Umbilical cord (tissue), 2 donors: Measurements from ENCODE around the gene MCUB. TPM values are rescaled to one million over a fixed set of nuclear protein-coding genes. Genes with fewer than 3 reads are reported as not detected.
"Not testable (repeated sequence)": the region's sequence is repeated elsewhere in the genome, so short reads cannot be mapped to it uniquely, and the experiment has no call there.

ENCODE experiments used
- DNase-seq: peaks from one replicate; pipeline ENCODE4 v3.0.0-alpha.2; 2015; ENCODE audit warnings: low spot score
- total RNA-seq: library from RNA; depleted of rRNA; stranded (reverse); fragments of >200 nt; gene quantifications from one replicate; pipeline ENCODE4 v1.2.3, GENCODE V29; 2014; ENCODE audit warnings: low replicate concordance; ENCODE audit not compliant: insufficient read depth

MCUB gene
- total RNA-seq, 1 donor from 2014 or later, result 19.0 TPM

GRCh38 chr4:109578846-109579245 lies 18.8 kb downstream of the MCUB start:
- no peak for DNase-seq

GRCh38 chr4:109579997-109580396 lies 20.0 kb downstream of the MCUB start:
- DNase-seq, result not testable (repeated sequence)

DNA sequence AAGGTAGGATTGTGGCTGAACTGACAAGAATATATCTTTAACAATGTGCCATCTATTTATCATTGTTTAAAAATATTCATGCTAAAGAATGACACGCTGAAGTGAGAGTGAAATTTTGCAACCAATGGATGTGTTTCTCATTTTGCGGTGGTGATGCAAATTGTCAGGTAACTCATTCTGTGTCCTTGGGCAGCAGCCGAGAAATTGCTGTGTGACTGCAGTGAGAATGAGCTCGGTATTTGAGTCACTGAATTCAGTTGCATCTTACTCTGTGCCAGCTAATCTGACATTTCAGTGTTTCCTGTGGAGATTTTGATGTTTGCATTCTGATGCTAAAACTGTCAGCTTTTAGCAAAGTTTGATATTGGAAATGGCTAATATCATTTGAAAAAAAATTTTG lies 28.1 kb downstream of the MCUB start:
- DNase-seq, result no peak

- peak; percentile 27 for DNase-seq
Measured at GRCh38 chr4:109589119-109589518, 29.1 kb downstream of the MCUB start.

- DNase-seq, result no peak
Measured at GRCh38 chr4:109589605-109590004, 29.6 kb downstream of the MCUB start.

DNA sequence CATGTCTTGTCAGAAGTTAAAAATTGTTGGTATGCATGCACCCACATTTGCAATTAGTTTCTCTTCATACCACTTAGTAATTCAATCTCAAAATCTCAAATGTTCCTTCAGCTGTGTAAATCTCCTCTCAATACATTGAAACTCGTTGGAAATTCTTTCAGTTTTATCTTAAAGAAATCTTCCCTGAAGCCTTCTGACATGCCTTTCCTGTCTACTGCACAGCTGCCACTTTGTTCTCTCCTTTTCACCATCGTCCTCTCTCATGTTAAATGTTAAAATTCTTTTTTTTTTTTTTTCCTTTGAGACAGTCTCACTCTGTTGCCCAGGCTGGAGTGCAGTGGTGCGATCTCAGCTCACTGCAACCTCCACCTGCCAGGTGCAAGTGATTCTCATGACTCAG lies 30.9 kb downstream of the MCUB start:
- DNase-seq, result peak; percentile 22

DNA sequence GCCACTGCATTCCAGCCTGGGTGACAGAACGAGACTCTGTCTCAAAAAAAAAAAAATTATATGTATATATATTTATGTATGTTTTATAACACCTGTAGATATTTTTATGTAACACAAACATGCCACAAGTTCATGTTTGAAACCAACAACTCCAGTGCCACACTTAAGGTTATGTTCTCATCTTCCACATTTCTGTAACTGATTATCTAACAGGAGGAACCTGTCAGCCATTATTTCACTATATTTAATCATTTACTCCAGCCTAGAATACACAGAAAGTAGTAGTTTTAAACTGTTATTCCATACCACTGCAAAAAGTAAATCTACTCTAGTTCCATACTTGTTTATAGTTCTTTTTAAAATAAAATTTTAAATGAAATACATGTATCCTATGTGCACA lies 32.3 kb downstream of the MCUB start:
- no peak for DNase-seq

DNA sequence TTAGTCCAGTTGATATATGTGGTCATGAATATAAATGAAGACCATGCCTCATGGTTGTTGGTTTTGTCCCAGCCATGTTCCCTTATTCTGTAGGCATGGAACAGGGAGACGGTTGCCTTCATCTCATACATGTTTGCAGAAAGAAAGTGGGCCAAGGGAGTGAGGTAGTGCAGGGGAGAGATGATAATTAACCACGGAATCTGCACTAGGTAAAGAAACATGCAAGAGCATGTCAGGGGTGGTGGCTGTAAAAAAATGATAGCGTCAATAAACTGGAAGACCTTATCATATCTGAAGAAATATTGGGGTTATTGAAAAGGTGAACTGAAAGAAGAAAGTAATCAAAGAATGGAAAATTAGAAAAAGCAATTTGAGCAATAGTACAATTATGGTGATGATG lies 35.1 kb downstream of the MCUB start:
- DNase-seq, result not testable (repeated sequence)

DNA sequence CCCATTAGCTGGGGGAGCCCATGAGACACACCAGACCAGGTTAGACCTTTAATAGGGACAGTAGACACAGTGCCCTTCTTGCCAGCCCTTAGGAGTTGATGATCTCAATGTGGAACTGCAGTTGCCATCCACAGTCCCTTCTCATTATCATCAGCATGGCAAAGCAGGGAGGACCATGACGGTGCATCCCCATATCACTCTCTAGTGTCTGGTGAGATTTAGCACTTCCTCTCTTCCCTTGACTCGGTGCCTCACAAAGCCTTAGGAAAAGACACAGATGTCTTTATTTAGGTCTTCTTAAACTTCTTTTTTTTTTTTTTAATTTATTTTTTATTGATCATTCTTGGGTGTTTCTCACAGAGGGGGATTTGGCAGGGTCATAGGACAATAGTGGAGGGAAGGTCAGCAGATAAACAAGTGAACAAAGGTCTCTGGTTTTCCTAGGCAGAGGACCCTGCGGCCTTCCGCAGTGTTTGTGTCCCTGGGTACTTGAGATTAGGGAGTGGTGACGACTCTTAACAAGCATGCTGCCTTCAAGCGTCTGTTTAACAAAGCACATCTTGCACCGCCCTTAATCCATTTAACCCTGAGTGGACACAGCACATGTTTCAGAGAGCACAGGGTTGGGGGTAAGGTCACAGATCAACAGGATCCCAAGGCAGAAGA lies 36.5 kb downstream of the MCUB start:
- DNase-seq, result not testable (repeated sequence)

GRCh38 chr4:109599046-109599652 lies 39.1 kb downstream of the MCUB start:
- no peak for DNase-seq

DNA sequence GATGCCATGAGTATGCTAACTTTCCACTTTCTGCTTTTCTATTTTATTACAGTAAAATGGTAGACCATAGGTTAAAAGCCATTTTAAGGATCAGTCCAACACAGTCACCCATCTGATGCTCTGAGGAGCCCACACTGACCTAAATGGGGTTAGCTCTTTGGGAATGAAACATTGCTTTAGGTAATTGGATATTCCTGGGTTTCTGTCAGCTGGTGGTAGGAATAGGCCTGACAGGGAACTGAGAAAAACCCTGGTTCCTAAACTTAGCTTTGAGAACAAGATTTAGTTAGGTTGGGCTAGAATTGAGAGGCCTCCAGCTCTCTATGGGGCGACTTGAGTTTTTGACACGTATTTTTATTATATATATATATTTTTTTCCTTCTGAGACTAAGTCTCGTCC lies 40.4 kb downstream of the MCUB start:
- no peak for DNase-seq

GRCh38 chr4:109601336-109601735 lies 41.3 kb downstream of the MCUB start:
- DNase-seq, result no peak

DNA sequence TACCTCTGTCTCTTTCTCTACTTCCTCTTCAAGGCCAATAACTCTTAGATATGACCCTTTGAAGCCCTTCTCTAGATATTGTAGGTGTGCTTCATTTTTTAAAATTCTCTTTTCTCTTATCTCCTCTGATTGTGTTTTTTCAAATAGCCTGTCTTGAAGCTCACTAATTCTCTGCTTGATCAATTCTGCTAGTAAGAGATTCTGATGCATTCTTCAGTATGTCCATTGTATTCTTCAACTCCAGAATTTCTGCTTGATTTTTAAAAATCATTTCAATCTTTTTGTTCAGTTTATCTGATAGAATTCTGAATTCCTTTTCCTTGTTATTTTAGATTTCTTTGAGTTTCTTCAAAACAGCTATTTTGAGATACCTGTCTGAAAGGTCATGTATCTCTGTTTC lies 47.9 kb downstream of the MCUB start:
- DNase-seq, result no peak

DNA sequence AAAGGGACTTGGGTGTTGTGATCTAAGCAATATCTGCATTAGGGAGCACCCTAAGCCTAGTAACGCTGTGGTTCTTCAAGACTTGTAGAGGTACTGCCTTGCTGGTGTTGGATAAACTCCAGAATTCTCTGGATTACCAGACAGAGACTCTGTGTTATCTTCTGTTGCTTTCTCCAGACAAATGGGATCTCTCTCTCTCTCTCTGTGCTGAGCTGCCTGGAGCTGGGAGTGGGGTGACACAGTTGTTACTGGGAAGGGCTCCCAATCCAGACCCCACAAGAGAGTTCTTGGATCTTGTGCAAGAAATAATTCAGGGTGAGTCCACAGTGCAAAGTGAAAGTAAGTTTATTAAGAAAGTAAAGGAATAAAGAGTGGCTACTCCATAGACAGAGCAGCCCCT lies 48.8 kb downstream of the MCUB start:
- DNase-seq, result no peak

DNA sequence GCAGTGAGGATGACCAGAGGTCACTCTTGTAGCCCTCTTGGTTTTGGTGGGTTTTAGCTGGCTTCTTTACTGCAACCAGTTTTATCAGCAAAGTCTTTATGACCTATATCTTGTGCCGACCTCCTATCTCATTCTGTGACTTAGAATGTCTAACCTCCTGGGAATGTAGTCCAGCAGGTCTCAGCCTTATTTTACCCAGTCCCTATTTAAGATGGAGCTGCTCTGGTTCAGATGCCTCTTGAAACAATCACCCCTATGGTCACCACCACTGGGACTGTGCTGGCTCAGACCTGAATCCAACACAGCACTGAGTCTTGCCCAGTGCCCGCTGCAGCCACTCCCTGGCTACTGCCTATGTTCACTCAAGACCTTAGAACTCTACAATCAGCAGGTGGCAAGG lies 49.4 kb downstream of the MCUB start:
- DNase-seq, result no peak

GRCh38 chr4:109610489-109610888 lies 50.4 kb downstream of the MCUB start:
- DNase-seq, result no peak

DNA sequence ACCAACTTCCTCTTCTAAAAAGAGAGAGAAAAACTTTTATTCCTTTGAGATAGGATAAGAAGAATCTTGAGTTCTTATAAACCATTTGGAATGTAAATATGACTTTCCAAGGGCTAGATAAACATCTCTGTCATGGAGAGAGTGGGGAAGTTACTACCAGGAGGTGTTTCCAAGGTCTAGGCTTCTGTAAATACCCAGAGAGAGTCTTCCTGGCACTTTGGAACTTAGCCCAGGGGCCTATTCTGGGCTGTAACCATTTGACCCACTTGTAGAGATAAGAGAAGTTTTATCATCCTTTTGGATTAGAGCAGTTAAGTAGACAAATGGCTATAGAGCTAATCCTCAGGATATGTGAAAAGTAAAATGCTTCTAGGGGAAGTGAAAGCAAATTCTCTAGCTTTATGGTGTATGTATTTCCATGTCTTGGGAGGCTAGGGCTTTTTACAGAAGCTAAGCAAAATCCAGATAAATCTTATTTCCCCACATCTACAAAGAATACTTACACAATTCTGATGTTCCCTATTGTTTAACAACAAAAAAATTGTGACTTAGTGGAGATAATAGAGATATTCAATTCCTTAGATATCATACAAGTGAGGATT lies 51.1 kb downstream of the MCUB start:
- DNase-seq, result no peak

- DNase-seq, result no peak
Measured at GRCh38 chr4:109614015-109614414, 54.0 kb downstream of the MCUB start.

DNA sequence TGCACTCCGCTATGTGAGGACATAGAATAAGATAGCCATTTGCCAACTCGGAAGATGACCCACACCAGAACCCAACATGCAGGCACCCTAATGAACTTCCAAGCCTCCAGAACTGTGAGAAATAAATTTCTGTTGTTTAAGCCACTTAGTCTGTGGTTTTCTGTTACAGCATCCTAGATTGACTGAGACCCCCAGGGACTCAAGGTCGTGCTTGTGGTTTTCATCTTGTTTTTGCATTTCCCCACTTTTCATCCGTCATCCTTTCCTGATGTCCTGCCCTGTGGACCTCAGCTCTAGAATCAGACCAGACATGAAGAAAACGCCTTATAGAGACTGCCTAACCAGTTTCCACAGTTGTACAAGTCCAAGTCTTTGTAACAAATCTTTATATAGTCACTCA lies 54.4 kb downstream of the MCUB start:
- no peak for DNase-seq

DNA sequence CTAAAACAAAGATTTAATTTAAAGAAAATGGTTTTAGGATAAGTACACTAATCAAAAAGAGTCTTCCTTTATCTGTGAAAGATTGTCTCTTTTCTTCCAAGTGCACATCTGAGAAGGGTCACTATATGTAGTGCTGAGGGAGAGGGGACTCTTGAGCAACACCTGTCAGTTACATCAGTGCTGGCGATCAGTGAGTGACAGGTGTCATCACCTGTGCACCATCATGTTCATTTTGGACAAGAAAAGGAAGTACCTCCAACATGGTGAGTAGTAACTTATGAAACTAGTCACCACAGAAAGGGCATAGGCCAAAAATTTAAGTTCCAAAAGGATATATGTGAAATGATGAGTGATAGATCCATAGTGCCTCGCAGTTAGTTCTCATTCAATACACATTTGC lies 55.7 kb downstream of the MCUB start:
- DNase-seq, result no peak

GRCh38 chr4:109616243-109616642 lies 56.2 kb downstream of the MCUB start:
- no peak for DNase-seq

GRCh38 chr4:109622626-109623025 lies 62.6 kb downstream of the MCUB start:
- no peak for DNase-seq

DNA sequence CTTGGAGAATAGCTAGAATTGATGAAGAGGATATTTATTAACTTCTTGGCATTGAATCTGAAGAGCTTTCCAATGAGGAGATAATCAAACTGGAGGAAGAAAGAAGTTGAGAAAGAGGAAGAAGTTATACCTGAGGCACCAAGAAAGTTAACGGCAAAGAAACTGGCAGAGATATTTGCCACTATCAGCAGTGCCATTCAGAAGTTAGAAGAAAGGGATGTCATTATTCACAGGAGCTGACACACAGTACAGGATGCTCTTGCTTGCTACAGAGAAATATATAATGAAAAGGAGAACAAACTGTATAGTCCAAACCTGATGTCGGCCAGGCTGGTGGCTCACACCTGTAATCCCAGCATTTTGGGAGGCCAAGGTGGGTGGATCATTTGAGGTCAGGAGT lies 64.5 kb downstream of the MCUB start:
- DNase-seq, result no peak
